ENCODE data around the gene BDH1. TPM values are rescaled to one million over a fixed set of nuclear protein-coding genes. Genes with fewer than 3 reads are reported as not detected.

Gene BDH1
- total RNA-seq, 2 donors from 2014 or later = 2.3 to 9.1 TPM

DNA sequence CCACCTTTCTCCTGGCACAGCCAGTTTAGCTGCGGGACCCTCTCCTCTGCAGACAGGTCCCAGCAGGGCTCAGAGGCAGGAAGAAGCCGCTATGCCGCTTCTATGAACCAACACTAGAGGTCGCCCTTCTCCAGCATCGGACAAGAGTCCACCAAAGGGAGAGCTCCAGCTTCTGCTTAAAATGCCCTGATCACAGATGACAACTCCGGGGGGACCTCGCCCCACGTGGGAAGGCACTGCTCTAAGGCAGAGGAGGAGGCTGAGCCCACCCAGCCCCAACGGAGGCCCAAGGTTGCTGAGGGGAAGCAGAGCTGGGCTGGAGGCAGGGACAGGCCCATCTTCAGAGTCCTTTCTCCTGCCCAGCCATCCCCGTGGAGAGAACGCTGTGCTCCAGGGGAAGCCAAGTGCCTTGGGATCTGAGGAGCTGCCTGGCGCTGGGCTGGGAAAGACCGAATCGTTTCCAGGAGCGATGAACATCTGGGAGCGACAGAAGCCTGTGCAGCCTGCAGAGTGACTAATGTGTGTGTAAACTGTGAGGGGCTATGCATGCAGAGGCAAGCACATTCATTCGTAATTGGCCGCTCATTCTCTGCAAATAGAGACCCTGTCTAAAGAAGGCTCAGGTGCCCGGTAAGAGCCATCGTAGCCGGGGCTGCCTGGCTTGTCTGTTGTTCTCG, 43.5 kb upstream of the BDH1 start:
- H3K9me3 ChIP-seq = no peaks in the 10 kb centered on the region
- H3K27ac ChIP-seq = no peak overlapping the region
- DNase-seq (peak; percentile 76 to 78 (median 78)), ATAC-seq (peak; percentile 93)
- TF ChIP-seq POLR2A (IDR thresholded peaks at IDR 0.05) = peak in 1 of 3 donors; percentile 3
- TF ChIP-seq, protein P1, sequence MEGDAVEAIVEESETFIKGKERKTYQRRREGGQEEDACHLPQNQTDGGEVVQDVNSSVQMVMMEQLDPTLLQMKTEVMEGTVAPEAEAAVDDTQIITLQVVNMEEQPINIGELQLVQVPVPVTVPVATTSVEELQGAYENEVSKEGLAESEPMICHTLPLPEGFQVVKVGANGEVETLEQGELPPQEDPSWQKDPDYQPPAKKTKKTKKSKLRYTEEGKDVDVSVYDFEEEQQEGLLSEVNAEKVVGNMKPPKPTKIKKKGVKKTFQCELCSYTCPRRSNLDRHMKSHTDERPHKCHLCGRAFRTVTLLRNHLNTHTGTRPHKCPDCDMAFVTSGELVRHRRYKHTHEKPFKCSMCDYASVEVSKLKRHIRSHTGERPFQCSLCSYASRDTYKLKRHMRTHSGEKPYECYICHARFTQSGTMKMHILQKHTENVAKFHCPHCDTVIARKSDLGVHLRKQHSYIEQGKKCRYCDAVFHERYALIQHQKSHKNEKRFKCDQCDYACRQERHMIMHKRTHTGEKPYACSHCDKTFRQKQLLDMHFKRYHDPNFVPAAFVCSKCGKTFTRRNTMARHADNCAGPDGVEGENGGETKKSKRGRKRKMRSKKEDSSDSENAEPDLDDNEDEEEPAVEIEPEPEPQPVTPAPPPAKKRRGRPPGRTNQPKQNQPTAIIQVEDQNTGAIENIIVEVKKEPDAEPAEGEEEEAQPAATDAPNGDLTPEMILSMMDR (IDR thresholded peaks at IDR 0.05) = peak; percentile 77 to 89 (median 86)
- no peak overlapping the region for H3K4me3 ChIP-seq
- 18 to 39% methylated on average over 3 to 22 of the region's 22 CpGs for WGBS, 2 donors
- H3K36me3 ChIP-seq (replicated peaks in 1 of 2; ENCODE audit: insufficient read depth in 1 of 2, low read depth in 2 of 2) = no peaks in the 10 kb centered on the region
- no peaks in the 10 kb centered on the region for H3K27me3 ChIP-seq
- H3K4me1 ChIP-seq = peaks cover 7% of the 10 kb centered on the region
- intact Hi-C loops (cut with DNase I) = no loop called here

DNA sequence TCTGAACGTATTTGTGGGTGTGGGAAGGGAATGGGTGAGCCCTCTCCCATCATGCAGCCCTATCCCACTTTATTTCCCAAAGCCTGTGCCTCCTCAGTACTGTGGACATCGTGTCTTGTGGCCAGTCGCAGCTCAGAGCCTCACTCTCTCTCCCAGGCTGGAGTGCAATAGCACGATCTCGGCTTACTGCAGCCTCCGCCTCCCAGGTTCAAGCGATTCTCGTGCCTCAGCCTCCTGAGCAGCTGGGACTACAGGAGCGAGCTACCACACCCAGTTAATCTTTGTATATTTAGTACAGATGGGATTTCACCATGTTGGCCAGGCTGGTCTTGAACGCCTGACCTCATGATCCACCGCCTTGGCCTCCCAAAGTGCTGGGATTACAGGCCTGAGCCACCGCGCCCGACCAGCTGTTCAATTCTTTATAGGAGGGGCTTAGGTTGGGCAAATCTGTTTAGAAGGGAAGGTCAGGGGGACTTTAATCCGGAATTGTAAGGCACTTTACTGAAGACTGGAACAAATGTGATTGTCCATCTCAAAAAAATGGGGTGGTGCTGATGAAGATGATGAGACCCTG, 42.7 kb upstream of the BDH1 start:
- WGBS, 2 donors = 55 to 64% methylated on average over 10 to 15 of the region's 15 CpGs
- Histone ChIP-seq H3K36me3 (replicated peaks in 1 of 2; ENCODE audit: insufficient read depth in 1 of 2, low read depth in 2 of 2) (no peaks in the 10 kb centered on the region), H3K27me3 (no peaks in the 10 kb centered on the region), H3K9me3 (no peaks in the 10 kb centered on the region), H3K4me3 (no peak overlapping the region), H3K27ac (no peak overlapping the region), H3K4me1 (peaks cover 7% of the 10 kb centered on the region)
- intact Hi-C loops (cut with DNase I) = no loop called here
- ATAC-seq (no peak), DNase-seq (no peak)
- TF ChIP-seq, protein P1 (IDR thresholded peaks at IDR 0.05) = no peak
- TF ChIP-seq POLR2A (IDR thresholded peaks at IDR 0.05) = no peak

DNA sequence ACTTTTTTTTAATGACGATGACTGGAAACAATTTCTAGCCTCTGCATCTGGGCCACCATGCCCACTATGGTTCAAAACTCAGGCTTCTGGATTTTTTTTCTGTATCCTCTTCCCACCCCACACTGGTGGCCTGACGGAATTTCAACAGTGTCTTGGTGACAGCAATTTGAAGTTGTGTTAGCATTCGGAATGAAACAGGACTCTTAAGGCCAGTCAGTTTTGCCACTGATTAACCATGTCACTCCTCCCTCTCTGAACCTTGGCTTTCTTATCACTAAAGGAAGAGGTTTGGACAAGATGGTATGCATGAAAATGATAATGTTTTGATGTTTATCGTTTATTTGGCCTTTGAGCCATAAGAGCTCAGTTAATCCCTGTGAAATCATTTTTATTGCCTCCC, 41.6 kb upstream of the BDH1 start:
- DNase-seq (no peak), ATAC-seq (no peak)
- intact Hi-C loops (cut with DNase I) = no loop called here

DNA sequence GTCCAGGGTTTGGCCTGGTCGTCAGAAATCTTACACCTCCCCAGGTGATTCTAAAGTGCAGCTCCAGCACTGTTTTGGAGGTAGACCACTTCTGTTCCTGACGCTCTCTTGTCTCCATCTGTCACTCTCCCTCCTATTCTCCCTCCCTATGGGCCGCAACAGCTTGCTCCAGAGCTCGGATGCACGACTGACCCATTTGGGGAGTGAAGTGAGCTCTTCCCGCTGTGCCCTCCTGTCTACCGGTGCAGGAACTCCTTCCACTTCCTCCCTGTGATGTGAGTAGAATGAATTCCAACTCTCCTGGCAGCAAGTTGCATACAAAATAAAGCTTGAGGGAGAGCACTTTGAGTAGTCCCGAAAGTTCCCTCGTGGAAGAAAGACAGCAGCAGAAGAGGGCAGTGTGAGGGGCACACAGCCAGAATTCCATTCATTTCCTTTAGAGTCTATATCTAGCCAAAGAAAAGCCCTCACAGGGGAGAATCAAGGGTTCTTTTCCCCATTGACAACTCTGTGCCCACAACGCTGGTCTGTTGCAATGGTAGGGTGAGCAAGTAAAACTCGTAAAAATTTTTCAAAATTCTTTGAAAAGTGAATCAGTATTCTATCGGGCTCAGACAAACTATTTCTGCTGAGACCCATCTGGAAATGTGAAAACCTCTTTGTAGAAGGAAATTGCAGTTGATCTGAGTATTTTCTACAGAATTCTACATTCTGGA, 39.9 kb upstream of the BDH1 start:
- ATAC-seq (no peak), DNase-seq (no peak)
- WGBS, 2 donors = 74 to 77% methylated on average over 12 of the region's 12 CpGs
- H3K36me3 ChIP-seq (replicated peaks in 1 of 2; ENCODE audit: insufficient read depth in 1 of 2, low read depth in 2 of 2) = no peaks in the 10 kb centered on the region
- H3K4me1 ChIP-seq = peaks cover 12% of the 10 kb centered on the region
- H3K27ac ChIP-seq = no peak overlapping the region
- TF ChIP-seq, protein P1 (IDR thresholded peaks at IDR 0.05) = no peak
- TF ChIP-seq POLR2A (IDR thresholded peaks at IDR 0.05) = no peak
- no peaks in the 10 kb centered on the region for H3K9me3 ChIP-seq
- H3K27me3 ChIP-seq = no peaks in the 10 kb centered on the region
- intact Hi-C loops (cut with DNase I) = no loop called here
- no peak overlapping the region for H3K4me3 ChIP-seq

More for the DNA sequence above, 41.6 kb upstream of the BDH1 start:
- Histone ChIP-seq H3K27me3 (no peaks in the 10 kb centered on the region), H3K36me3 (replicated peaks in 1 of 2; ENCODE audit: insufficient read depth in 1 of 2, low read depth in 2 of 2) (no peaks in the 10 kb centered on the region), H3K4me1 (peaks cover 7% of the 10 kb centered on the region), H3K9me3 (no peaks in the 10 kb centered on the region), H3K27ac (no peak overlapping the region), H3K4me3 (no peak overlapping the region)
- TF ChIP-seq, protein P1 (IDR thresholded peaks at IDR 0.05) = no peak
- no peak for TF ChIP-seq POLR2A (IDR thresholded peaks at IDR 0.05)
- 39 to 48% methylated on average over 4 of the region's 4 CpGs for WGBS, 2 donors
